ENCODE data around the gene RASA1. TPM values are rescaled to one million over a fixed set of nuclear protein-coding genes. Genes with fewer than 3 reads are reported as not detected.
"Not testable (repeated sequence)": the region's sequence is repeated elsewhere in the genome, so short reads cannot be mapped to it uniquely, and the experiment has no call there.

Gene RASA1
- total RNA-seq, 2 experiments from 2014 or later, result 12.9 to 14.8 TPM

GRCh38 chr5:87298692-87299362 is 31.1 kb downstream of the RASA1 start:
- ChIA-PET POLR2A (no interaction called here), CTCF (interaction anchor here (0.7 kb wide), 1 partner anchor 31 kb away, joined by 3 read pairs; no protein-coding TSS in a partner anchor)
- DNase-seq (no peak), ATAC-seq (no peak)
- peaks cover 15% of the 10 kb centered on the region for H3K36me3 Mint-ChIP-seq (ENCODE audit: low read depth)
- H3K4me3 Mint-ChIP-seq, result no peak overlapping the region
- H3K27me3 Mint-ChIP-seq (ENCODE audit: low read depth), result no peaks in the 10 kb centered on the region
- no peak overlapping the region for H3K27ac Mint-ChIP-seq
- H3K9me3 Mint-ChIP-seq (ENCODE audit: insufficient read depth), result no peaks in the 10 kb centered on the region
- peaks cover 35% of the 10 kb centered on the region for H3K4me1 Mint-ChIP-seq (ENCODE audit: low read depth)

GRCh38 chr5:87300176-87300575 is 32.5 kb downstream of the RASA1 start:
- Mint-ChIP-seq H3K9me3 (ENCODE audit: insufficient read depth) (no peaks in the 10 kb centered on the region), H3K27ac (no peak overlapping the region), H3K4me3 (no peak overlapping the region), H3K36me3 (ENCODE audit: low read depth) (peaks cover 18% of the 10 kb centered on the region), H3K27me3 (ENCODE audit: low read depth) (no peaks in the 10 kb centered on the region), H3K4me1 (ENCODE audit: low read depth) (peaks cover 35% of the 10 kb centered on the region)
- ATAC-seq (no peak), DNase-seq (no peak)
- ChIA-PET POLR2A (no interaction called here), CTCF (no interaction called here)

- H3K9me3 Mint-ChIP-seq (ENCODE audit: insufficient read depth), result no peaks in the 10 kb centered on the region
- POLR2A ChIA-PET, result no interaction called here
- ATAC-seq (no peak), DNase-seq (no peak)
- peaks cover 24% of the 10 kb centered on the region for H3K36me3 Mint-ChIP-seq (ENCODE audit: low read depth)
- H3K27me3 Mint-ChIP-seq (ENCODE audit: low read depth), result no peaks in the 10 kb centered on the region
- peaks cover 35% of the 10 kb centered on the region for H3K4me1 Mint-ChIP-seq (ENCODE audit: low read depth)
- no peak overlapping the region for H3K27ac Mint-ChIP-seq
- CTCF ChIA-PET, result interaction anchor here (0.5 kb wide), 1 partner anchor 27 kb away, joined by 3 read pairs; no protein-coding TSS in a partner anchor
- no peak overlapping the region for H3K4me3 Mint-ChIP-seq
These were observed 33.1 kb downstream of the RASA1 start for GRCh38 chr5:87300744-87301143.

DNA sequence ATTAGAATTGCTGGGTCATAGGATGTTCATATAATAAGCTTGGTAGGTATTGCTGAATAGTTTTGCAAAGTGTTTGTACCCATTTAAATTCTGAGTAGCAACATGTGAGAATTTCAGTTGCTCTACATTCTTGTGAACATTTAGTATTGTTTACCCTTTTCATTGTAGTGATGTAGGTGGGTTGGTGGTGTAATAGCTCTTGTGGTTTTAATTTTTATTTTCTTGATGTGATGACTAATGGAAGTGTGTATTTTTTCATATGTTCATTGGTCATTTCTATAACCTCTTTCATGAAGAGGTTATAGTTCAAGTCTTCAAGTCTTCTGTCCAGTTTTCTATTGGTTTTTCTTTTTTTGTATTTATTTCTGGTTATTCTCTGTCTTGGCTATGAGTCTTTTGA is 34.4 kb downstream of the RASA1 start:
- no peak overlapping the region for H3K4me3 Mint-ChIP-seq
- POLR2A ChIA-PET, result no interaction called here

GRCh38 chr5:87303324-87303723 is 35.6 kb downstream of the RASA1 start:
- H3K27me3 Mint-ChIP-seq (ENCODE audit: low read depth), result no peaks in the 10 kb centered on the region

More for the DNA sequence above, 34.4 kb downstream of the RASA1 start:
- Mint-ChIP-seq H3K9me3 (ENCODE audit: insufficient read depth) (no peaks in the 10 kb centered on the region), H3K27me3 (ENCODE audit: low read depth) (no peaks in the 10 kb centered on the region), H3K36me3 (ENCODE audit: low read depth) (peaks cover 31% of the 10 kb centered on the region), H3K4me1 (ENCODE audit: low read depth) (peaks cover 27% of the 10 kb centered on the region), H3K27ac (no peak overlapping the region)
- CTCF ChIA-PET, result interaction anchor here (0.8 kb wide), 1 partner anchor 15 kb away, joined by 3 read pairs; no protein-coding TSS in a partner anchor
- DNase-seq, result no peak
- ATAC-seq, result no peak

DNA sequence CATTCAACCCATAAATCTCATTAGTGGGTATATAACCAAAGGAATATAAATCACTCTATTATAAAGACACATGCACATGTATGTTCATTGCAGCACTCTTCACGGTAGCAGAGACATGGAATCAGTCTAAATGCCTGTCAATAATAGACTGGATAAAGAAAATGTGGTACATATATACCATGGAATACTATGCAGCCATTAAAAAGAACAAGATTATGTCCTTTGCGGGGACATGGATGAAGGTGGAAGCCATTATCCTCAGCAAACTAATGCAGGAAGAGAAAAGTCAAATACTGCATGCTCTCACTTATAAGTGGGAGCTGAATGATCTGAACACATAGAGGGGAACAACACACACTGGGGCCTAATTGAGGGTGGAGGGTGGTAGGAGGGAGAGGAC is 38.4 kb downstream of the RASA1 start:
- peaks cover 34% of the 10 kb centered on the region for H3K36me3 Mint-ChIP-seq (ENCODE audit: low read depth)
- H3K27ac Mint-ChIP-seq; H3K4me3 Mint-ChIP-seq; CTCF ChIA-PET; ATAC-seq; H3K27me3 Mint-ChIP-seq (ENCODE audit: low read depth); H3K4me1 Mint-ChIP-seq (ENCODE audit: low read depth); DNase-seq; H3K9me3 Mint-ChIP-seq (ENCODE audit: insufficient read depth); POLR2A ChIA-PET: not testable (repeated sequence)

More at GRCh38 chr5:87303324-87303723, 35.6 kb downstream of the RASA1 start:
- Mint-ChIP-seq H3K4me3 (no peak overlapping the region), H3K36me3 (ENCODE audit: low read depth) (peaks cover 32% of the 10 kb centered on the region), H3K9me3 (ENCODE audit: insufficient read depth) (no peaks in the 10 kb centered on the region), H3K4me1 (ENCODE audit: low read depth) (peaks cover 15% of the 10 kb centered on the region), H3K27ac (no peak overlapping the region)
- DNase-seq (no peak), ATAC-seq (no peak)
- ChIA-PET CTCF (no interaction called here), POLR2A (no interaction called here)

GRCh38 chr5:87307796-87308423 is 40.2 kb downstream of the RASA1 start:
- DNase-seq, result no peak
- Mint-ChIP-seq H3K27me3 (ENCODE audit: low read depth) (no peaks in the 10 kb centered on the region), H3K27ac (no peak overlapping the region), H3K4me3 (no peak overlapping the region), H3K4me1 (ENCODE audit: low read depth) (peaks cover 3% of the 10 kb centered on the region), H3K9me3 (ENCODE audit: insufficient read depth) (no peaks in the 10 kb centered on the region), H3K36me3 (ENCODE audit: low read depth) (peaks cover 35% of the 10 kb centered on the region)
- ATAC-seq, result no peak
- POLR2A ChIA-PET, result no interaction called here
- CTCF ChIA-PET, result no interaction called here

DNA sequence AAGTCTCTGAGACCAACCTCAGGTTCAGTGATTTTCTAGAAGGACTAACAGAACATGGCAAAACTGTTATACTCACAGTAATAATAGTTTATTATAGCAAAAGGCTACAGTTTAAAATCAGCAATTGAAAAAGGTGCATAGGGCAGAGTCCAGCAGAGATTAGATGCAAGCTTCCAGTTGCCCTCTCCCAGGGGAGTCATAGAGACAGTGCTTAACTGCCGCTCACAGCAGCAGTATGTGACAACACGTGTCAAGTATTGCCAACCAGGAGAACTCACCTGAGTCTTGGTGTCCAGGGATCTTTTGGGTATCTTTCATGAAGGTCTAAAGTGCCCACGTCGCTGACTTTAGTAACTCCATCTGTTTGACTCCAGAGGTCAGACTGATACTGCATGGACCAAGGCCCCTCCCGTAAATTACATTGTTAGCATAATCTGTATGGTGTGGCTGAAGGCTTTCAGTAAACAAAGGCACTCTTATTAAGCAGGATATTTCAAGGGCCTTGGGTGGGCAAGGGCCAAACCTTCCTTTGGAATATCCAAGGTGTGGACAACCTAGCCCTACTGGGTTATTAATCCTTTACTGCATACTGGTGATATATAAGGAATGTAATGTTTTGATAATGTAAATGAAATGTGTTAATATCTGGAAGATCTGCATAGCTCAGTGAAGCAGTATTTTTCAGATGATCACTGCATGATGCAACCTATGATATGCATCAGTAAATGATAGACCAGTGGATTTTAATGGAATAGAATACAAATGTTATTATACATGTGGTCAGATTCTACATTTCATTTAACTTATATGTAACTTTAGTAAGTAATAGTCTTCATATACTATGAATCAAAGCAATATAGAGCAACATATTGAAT is 44.0 kb downstream of the RASA1 start:
- Mint-ChIP-seq H3K36me3 (ENCODE audit: low read depth) (peaks cover 14% of the 10 kb centered on the region), H3K4me3 (no peak overlapping the region), H3K27me3 (ENCODE audit: low read depth) (no peaks in the 10 kb centered on the region), H3K9me3 (ENCODE audit: insufficient read depth) (no peaks in the 10 kb centered on the region), H3K4me1 (ENCODE audit: low read depth) (peaks cover 3% of the 10 kb centered on the region), H3K27ac (no peak overlapping the region)
- POLR2A ChIA-PET, result no interaction called here
- DNase-seq, result no peak
- CTCF ChIA-PET, result no interaction called here
- no peak for ATAC-seq

DNA sequence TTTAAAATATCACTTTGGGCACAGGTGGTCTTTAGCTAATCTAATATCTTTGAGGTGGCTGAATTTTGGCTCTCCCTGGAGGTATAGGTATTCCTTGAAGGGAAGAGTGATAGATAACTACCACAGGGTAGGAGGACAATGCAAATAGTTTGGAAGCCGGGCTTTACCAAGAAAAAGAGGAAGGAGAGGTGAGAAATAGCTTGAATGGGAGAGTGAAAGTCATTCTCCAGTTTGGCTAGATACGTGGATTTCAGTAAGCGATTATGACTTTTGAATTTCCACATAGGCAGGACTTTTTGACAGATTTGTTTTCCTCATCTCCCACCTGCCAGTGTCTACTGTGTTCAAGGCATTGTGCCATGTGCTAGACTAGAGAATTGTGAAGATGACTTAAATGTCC is 45.5 kb downstream of the RASA1 start:
- no peak overlapping the region for H3K4me3 Mint-ChIP-seq
- ChIA-PET CTCF (no interaction called here), POLR2A (no interaction called here)
- peaks cover 3% of the 10 kb centered on the region for H3K4me1 Mint-ChIP-seq (ENCODE audit: low read depth)
- H3K27ac Mint-ChIP-seq, result no peak overlapping the region
- no peaks in the 10 kb centered on the region for H3K27me3 Mint-ChIP-seq (ENCODE audit: low read depth)
- ATAC-seq (no peak), DNase-seq (no peak)
- peaks cover 21% of the 10 kb centered on the region for H3K36me3 Mint-ChIP-seq (ENCODE audit: low read depth)
- peaks cover 3% of the 10 kb centered on the region for H3K9me3 Mint-ChIP-seq (ENCODE audit: insufficient read depth)

DNA sequence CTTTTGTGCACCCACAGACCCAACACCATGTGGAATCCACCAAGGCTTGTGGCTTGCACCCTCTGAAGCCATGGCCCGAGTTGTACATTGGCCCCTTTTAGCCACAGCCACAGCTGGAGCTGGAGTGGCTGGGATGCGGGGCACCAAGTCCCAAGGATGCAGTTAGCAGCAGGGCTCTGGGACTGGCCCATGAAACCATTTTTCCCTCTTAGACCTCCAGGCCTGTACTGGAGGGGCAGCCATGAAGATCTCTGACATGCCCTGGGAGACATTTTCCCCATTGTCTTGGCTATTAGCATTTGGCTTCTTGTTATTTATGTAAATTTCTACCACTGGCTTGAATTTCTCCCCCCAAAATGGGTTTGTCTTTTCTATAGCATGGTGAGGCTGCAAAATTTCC is 51.8 kb downstream of the RASA1 start:
- no peak overlapping the region for H3K27ac Mint-ChIP-seq
- H3K4me1 Mint-ChIP-seq (ENCODE audit: low read depth), result peaks cover 4% of the 10 kb centered on the region
- H3K36me3 Mint-ChIP-seq (ENCODE audit: low read depth), result peaks cover 36% of the 10 kb centered on the region
- peaks cover 9% of the 10 kb centered on the region for H3K9me3 Mint-ChIP-seq (ENCODE audit: insufficient read depth)
- no peak overlapping the region for H3K4me3 Mint-ChIP-seq
- ATAC-seq, result no peak
- DNase-seq, result no peak
- CTCF ChIA-PET, result no interaction called here
- H3K27me3 Mint-ChIP-seq (ENCODE audit: low read depth), result no peaks in the 10 kb centered on the region
- POLR2A ChIA-PET, result no interaction called here

GRCh38 chr5:87321605-87322004 is 53.9 kb downstream of the RASA1 start:
- DNase-seq (no peak), ATAC-seq (no peak)
- POLR2A ChIA-PET, result no interaction called here
- peaks cover 9% of the 10 kb centered on the region for H3K9me3 Mint-ChIP-seq (ENCODE audit: insufficient read depth)
- peaks cover 36% of the 10 kb centered on the region for H3K36me3 Mint-ChIP-seq (ENCODE audit: low read depth)
- no peaks in the 10 kb centered on the region for H3K27me3 Mint-ChIP-seq (ENCODE audit: low read depth)
- no peak overlapping the region for H3K27ac Mint-ChIP-seq
- H3K4me3 Mint-ChIP-seq, result no peak overlapping the region
- CTCF ChIA-PET, result no interaction called here
- H3K4me1 Mint-ChIP-seq (ENCODE audit: low read depth), result peaks cover 5% of the 10 kb centered on the region

DNA sequence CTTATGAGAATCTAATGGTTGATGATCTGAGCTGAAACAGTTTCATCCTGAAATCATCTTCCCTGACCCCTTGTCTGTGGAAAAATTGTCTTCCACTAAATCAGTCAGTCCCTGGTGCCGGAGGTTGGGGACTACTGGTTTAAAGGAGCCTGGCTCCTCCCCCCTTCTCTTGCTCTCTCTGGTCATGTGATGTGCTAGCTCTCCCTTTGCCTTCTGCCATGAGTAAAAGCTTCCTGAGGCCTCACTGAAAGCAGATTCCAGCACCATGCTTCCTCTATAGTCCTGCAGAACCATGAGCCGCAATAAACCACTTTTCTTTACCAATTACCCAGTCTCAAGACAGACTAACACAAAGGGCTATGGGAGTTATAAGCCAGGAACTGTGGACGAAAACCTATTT is 54.7 kb downstream of the RASA1 start:
- ChIA-PET CTCF (no interaction called here), POLR2A (no interaction called here)
- Mint-ChIP-seq H3K27ac (no peak overlapping the region), H3K27me3 (ENCODE audit: low read depth) (no peaks in the 10 kb centered on the region), H3K4me3 (no peak overlapping the region), H3K36me3 (ENCODE audit: low read depth) (peaks cover 33% of the 10 kb centered on the region), H3K4me1 (ENCODE audit: low read depth) (peaks cover 5% of the 10 kb centered on the region), H3K9me3 (ENCODE audit: insufficient read depth) (peaks cover 9% of the 10 kb centered on the region)
- DNase-seq (no peak), ATAC-seq (no peak)

Data from activated CD8-positive, alpha-beta T cell treated with anti-CD3 and anti-CD28 coated beads, Interleukin-2, amount 10 ng/mL, durations not matched to agents 7 days and 5 days (primary cell).